ENCODE results near the gene CDCA8.

The CDCA8 gene

GRCh38 chr1:37663426-37664000, 28.8 kb upstream of the CDCA8 start:
- peaks cover 16% of the 10 kb centered on the region for H3K27me3 ChIP-seq
- no peak overlapping the region for H3K4me3 ChIP-seq (ENCODE audit: low read depth in 1 of 2, low read length in 1 of 2)
- H3K36me3 ChIP-seq: no peaks in the 10 kb centered on the region
- H3K9me3 ChIP-seq: no peaks in the 10 kb centered on the region
- TF ChIP-seq CTCF (IDR thresholded peaks at IDR 0.05): no peak
- H3K4me1 ChIP-seq (ENCODE audit: control insufficient read depth in 1 of 2, insufficient read depth in 1 of 2, low read depth in 1 of 2, low read length in 1 of 2): no peaks in the 10 kb centered on the region
- H3K27ac ChIP-seq: no peak overlapping the region

GRCh38 chr1:37666241-37666867, 26.0 kb upstream of the CDCA8 start:
- Histone ChIP-seq H3K36me3 (no peaks in the 10 kb centered on the region), H3K9me3 (no peaks in the 10 kb centered on the region), H3K4me1 (ENCODE audit: control insufficient read depth in 1 of 2, insufficient read depth in 1 of 2, low read depth in 1 of 2, low read length in 1 of 2) (no peaks in the 10 kb centered on the region), H3K4me3 (ENCODE audit: low read depth in 1 of 2, low read length in 1 of 2) (no peak overlapping the region), H3K27ac (no peak overlapping the region), H3K27me3 (peaks cover 19% of the 10 kb centered on the region)
- no peak for TF ChIP-seq CTCF (IDR thresholded peaks at IDR 0.05)

GRCh38 chr1:37667023-37667671, 25.2 kb upstream of the CDCA8 start:
- Histone ChIP-seq H3K4me1 (ENCODE audit: control insufficient read depth in 1 of 2, insufficient read depth in 1 of 2, low read depth in 1 of 2, low read length in 1 of 2) (no peaks in the 10 kb centered on the region), H3K27ac (no peak overlapping the region), H3K36me3 (no peaks in the 10 kb centered on the region), H3K4me3 (ENCODE audit: low read depth in 1 of 2, low read length in 1 of 2) (no peak overlapping the region), H3K9me3 (no peaks in the 10 kb centered on the region), H3K27me3 (peaks cover 19% of the 10 kb centered on the region)
- TF ChIP-seq CTCF (IDR thresholded peaks at IDR 0.05): no peak

- Histone ChIP-seq H3K27ac (no peak overlapping the region), H3K4me1 (ENCODE audit: control insufficient read depth in 1 of 2, insufficient read depth in 1 of 2, low read depth in 1 of 2, low read length in 1 of 2) (no peaks in the 10 kb centered on the region), H3K27me3 (peaks cover 26% of the 10 kb centered on the region), H3K4me3 (ENCODE audit: low read depth in 1 of 2, low read length in 1 of 2) (no peak overlapping the region), H3K9me3 (no peaks in the 10 kb centered on the region), H3K36me3 (no peaks in the 10 kb centered on the region)
- TF ChIP-seq CTCF (IDR thresholded peaks at IDR 0.05): no peak
Observed at GRCh38 chr1:37670133-37670532, 22.2 kb upstream of the CDCA8 start.

- Histone ChIP-seq H3K4me3 (ENCODE audit: low read depth in 1 of 2, low read length in 1 of 2) (no peak overlapping the region), H3K27me3 (peaks cover 26% of the 10 kb centered on the region), H3K9me3 (no peaks in the 10 kb centered on the region), H3K27ac (no peak overlapping the region), H3K36me3 (no peaks in the 10 kb centered on the region), H3K4me1 (ENCODE audit: control insufficient read depth in 1 of 2, insufficient read depth in 1 of 2, low read depth in 1 of 2, low read length in 1 of 2) (no peaks in the 10 kb centered on the region)
- no peak for TF ChIP-seq CTCF (IDR thresholded peaks at IDR 0.05)
Observed at GRCh38 chr1:37671261-37671660, 21.1 kb upstream of the CDCA8 start.

Measured in neutrophil (primary cell).